Measurements from ENCODE around the gene SPAG6.
"Not testable (repeated sequence)": the region's sequence is repeated elsewhere in the genome, so short reads cannot be mapped to it uniquely, and the experiment has no call there.

Gene SPAG6

DNA sequence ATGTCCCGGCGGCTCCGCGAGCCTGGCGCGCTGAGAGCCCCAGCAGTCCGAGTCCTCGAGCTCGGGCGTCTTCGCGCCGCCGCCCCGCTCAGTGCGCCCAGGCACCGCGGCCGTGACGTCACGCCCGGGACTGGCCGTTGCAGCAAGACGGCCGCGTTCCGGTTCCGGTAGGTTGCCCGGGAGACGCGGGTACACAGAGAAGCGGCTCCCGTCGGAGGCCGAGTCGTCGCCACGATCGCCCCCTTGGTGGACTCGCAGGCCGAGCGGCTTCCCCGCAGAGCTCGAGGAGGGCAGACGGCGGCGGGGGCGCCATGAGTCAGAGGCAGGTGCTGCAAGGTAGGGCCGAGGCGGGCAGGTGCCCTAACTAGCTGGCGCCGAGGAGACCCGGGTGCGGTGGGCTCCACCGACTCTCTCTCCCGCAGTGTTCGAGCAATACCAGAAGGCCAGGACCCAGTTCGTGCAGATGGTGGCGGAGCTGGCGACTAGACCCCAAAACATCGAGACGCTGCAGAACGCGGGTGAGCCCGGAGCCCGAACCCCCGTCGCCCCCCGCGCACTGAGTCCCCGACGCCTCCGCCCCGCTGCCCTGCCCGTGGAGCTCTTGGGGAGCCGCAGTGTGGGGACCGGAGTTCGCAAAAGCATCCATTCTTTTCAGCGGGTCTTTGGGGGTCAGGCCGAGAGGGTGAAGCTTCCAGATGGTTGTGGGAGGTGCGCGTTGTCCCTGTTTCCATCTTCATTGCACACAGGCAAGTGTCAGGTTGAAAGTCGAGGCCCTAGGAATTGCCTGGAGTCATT lies at the start of gene SPAG6:
TSS of gene SPAG6 (plus strand) at position 196 of the 795 bp plus-strand sequence. CDS start at position 312, 116 bp downstream.
- DNase-seq (ENCODE audit: low read depth in 2 of 2), result peak; percentile 42 to 49

DNA sequence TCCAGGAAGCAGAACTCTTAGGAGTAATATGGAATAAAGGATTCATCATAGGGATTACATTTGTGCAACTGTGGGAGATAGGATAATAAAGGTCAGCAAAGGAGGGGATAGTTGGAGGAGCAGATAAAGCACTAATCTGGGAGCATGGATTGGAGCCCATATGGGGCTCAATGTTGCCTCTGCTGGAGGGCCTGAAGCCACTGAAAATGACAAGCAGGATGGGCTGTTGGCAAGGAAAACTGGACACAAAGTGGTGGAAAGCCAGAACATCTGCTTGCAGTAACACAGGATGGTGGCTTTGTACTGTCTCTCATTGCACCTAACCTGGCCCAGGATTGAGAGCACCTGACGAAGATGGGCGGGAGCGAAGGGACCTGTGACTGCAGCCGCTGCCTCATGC lies 44.1 kb upstream of the SPAG6 start:
- no peak for DNase-seq (ENCODE audit: low read depth in 2 of 2)

DNA sequence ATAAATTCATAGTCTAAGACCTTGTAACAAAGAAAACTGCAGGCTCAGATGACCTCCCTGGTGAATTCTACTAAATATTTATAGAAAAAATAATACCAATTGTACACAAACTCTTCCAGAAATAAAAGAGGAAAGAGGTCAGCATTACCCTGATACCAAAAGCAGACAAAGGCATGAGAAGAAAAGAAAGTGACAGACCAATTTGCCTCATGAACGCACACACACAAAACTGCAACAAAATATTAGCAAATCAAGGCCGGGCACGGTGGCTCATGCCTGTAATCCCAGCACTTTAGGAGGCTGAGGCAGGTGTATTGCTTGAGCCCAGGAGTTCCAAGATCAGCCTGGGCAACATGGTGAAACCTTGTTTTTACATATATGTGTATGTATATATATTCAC lies 41.8 kb upstream of the SPAG6 start:
- DNase-seq (ENCODE audit: low read depth in 2 of 2), result no peak

DNA sequence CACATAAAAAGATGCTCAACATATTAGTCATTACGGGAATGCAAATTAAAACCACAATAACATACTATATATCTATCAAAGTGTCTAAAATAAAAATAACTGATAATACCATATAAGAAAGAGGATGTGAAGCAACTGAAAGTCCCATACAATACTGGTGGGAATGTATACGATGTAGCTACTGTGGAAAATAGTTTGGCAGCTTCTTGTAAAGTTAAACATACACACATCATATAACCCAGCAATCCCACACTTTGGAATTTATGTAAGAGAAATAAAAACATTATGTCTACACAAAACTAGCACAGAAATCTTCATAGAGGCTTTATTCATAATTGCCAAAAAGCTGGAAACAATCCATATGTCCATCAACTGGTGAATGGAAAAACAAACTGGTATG lies 39.6 kb upstream of the SPAG6 start:
- DNase-seq (ENCODE audit: low read depth in 2 of 2), result no peak

DNA sequence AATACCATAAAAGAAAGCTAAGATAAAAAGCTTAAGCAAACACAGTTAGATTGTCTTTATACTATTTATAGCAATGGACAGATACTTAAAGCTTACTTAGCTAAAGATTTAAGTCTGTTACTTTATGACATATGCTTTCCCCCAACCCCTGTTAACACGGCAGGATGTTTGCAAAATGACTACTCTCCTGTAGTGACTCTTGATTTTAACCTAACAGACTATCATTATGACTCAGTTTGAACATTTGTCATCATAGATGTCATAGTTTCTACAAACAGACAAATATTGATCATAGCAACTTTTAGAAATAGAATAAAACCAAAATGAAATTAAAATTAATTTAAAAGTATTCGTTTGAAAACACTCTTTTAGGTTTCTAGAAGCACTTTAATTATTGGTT lies 36.9 kb upstream of the SPAG6 start:
- no peak for DNase-seq (ENCODE audit: low read depth in 2 of 2)

DNA sequence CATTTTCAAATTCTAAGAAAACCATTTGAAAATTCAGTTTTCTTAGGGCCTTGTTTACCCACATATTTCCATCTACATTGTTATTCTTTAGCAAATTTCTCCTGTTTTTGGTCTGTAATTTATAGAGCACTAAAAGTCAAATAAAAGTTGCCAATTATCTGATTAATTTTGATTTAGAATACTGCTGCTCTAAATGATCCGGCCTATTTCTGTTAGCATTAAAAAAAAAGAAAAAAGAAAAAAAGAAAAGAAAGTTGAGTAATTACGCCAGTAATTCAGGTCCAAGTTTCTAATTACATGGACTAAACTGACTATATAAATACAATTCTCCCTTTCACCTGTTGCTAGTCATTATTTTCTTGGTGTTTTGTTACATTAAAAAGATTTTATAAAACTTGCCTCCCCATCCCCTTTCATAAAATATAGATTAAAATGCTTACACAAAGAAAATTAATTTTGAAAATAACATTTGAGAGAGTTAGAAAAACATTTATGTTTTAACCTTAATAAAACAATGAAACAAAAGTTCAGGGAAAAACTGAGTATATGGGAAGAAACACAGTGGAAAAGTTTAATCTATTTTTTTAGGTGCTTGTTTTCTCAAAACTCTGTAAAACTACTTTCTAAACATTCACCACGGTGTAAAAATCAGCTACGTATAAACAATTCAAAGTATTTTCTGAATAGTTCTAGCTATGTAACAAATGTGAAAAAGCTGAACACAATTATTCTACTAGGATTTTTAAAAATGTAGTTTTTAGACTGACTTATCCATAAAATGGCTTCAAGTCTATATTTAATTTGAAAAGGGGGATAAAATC lies 35.9 kb upstream of the SPAG6 start:
- DNase-seq (ENCODE audit: low read depth in 2 of 2), result no peak

DNA sequence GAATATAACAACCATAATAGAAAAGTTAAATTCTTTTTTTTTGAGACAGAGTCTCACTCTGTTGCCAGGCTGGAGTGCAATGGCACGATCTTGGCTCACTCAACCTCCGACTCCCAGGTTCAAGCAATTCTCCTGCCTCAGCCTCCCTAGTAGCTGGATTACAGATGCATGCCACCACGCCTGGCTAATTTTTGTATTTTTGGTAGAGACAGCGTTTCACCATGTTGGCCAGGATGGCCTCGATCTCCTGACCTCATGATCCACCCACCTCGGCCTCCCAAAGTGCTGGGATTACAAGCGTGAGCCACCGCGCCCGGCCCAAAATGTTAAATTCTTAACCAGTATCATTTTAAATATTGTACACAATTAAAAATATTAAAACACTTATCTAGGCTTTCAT lies 35.3 kb upstream of the SPAG6 start:
- not testable (repeated sequence) for DNase-seq (ENCODE audit: low read depth in 2 of 2)

DNA sequence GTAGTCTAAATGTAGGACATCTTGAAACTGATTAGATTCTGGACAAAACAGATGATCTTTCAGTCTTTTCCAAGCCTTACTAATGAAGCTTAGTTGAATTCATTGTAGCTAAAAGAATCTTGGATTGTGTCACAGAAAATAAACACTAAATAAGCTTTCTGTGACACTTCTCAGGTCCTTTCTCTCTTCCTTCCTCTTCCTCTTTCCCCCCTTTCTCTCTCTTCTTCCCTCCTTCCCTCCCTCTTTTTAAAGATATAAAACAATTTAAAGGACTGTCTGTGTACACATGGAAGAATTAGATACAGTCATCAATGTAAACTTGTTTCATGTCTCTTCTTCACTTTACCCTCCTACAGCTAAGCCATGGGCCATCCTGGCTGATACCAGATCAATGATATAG lies 34.4 kb upstream of the SPAG6 start:
- DNase-seq (ENCODE audit: low read depth in 2 of 2), result no peak

DNA sequence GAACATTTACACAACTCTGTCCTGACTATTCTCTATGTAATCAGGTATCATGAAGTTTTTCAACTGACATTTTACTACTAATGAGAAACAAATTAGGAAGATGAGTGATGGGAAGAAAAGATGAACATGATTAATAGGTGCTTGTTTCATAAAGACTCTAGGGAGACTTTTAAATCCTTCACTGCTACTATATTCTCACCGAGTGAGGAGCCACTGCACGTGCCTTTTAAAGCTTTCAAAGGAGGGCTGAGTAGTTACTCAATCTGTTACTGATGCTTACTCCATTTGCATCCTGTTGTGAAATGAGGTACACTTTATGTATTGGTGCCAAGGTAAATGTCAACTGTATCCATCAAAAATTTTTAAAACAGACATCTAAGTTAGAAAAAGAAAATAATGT lies 30.4 kb upstream of the SPAG6 start:
- DNase-seq (ENCODE audit: low read depth in 2 of 2), result no peak

DNA sequence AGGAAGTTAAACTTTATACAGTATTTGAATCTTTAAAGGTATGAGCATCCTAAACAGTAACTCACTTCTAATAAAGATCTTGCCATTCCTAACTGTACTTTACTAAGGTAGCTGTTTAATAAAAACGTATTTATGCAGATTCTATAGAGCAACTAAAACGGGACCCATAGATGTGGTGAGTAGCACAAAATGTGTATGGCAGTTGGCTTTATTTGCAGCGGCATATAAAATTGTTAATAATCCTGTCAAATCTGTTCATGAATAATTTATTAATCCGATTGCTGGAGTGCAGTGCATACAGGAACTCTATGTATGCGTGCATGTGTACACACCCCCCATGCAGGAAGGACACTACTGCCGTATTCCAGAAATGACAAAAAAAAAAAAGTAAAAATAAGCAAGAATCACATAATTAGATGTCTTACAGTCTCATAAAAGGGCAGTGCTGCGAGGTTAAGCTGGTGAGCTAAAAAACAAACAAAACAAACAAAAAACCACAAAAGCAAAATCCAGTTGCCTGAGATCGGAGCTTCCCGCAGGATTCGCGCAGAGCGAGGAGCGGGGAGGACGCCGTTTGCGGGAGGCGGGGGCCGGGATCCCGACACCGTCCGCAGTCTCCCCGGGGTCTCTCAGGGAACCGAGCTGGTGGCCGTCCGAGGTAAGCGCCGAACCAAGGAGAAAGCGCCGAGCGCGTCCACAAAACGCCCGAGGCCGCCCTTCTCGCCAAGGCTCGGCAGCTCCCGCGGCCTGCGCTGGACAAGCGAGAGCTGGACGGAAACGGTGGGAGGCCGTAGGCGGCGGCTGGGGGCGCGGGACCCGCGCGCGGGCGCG lies 29.6 kb upstream of the SPAG6 start:
- no peak for DNase-seq (ENCODE audit: low read depth in 2 of 2)

DNA sequence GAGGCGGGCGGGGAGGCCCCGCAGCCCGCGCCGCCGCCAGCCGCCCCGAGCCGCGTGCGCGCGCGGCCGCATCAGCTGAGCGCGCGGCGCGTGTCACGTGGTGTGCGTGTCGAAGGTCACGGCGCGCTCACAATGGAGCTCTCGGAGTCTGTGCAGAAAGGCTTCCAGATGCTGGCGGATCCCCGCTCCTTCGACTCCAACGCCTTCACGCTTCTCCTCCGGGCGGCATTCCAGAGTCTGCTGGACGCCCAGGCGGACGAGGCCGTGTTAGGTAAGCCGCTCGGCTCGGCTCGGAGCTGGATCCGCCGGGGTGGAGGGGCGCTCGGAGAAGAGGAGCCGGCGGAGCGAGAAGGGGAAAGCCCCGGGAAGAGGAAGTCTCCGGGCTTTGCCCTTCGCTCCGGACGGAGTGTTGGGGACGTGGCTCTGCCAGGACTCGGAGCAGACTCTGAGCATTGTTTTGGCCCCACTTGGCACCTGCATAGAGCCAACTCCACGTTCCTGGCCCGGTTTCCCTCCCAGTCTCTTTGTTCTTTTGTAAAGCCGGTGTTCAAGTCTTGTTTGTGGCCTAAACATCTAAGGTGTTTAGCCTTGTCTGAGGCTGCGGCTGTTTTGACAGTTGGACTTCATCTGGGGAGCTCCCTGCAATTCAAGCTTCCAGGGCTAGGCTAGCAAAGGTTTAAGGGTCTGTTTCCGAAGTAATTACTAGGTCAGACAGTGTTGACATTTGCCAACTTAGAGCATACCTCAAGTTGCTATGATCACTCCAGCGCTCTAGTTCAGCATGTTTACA lies 28.8 kb upstream of the SPAG6 start, which contains the start of gene COMMD3:
TSS of gene COMMD3 (plus strand) at position 103 of the 790 bp plus-strand sequence. CDS start at position 133, 30 bp downstream.
- peak; percentile 66 to 70 for DNase-seq (ENCODE audit: low read depth in 2 of 2)

DNA sequence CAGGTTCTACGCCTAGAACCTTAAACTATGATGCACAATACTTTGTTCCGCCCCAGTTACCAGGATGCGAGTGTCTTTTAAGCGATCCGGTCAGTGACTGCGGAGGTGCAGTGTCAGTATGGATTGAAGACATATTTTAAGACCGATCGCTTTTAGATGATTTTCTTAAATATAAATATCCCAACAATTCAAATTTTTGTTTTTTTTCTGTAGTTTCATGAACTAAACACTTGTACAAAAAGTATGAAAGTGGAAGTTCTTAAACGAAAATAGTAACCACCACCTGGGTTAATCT lies 28.3 kb upstream of the SPAG6 start:
- DNase-seq (ENCODE audit: low read depth in 2 of 2), result no peak

DNA sequence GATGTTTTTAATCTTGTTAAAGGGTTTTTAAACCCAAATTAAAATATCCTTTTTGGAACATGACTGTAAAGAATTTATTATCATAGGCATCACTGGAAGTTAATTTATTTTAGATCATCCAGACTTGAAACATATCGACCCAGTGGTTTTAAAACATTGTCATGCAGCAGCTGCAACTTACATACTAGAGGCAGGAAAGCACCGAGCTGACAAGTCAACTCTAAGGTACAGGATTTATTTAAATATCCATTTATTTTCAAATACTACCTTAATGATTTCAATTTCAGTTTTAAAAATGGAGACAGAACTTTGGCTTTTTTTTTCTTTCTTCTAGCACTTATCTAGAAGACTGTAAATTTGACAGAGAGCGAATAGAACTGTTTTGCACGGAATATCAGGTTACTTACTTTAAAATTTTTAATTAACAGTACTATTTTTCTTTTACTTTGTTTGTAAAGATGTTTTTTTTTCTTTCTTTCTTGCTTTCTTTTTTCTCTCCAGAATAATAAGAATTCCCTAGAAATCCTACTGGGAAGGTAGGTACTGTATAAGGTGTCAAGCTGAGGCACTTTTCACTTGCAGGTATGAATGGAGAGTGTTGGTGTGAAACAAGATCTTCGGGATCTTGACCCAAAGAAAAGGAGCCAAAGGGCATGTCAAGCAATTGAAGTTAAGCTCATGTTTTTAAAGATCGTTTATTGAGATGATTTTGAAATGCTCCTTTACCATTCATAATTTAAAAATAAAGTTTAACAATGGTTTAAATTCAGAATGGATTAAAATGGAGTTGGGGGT lies 27.3 kb upstream of the SPAG6 start:
- DNase-seq (ENCODE audit: low read depth in 2 of 2), result no peak

DNA sequence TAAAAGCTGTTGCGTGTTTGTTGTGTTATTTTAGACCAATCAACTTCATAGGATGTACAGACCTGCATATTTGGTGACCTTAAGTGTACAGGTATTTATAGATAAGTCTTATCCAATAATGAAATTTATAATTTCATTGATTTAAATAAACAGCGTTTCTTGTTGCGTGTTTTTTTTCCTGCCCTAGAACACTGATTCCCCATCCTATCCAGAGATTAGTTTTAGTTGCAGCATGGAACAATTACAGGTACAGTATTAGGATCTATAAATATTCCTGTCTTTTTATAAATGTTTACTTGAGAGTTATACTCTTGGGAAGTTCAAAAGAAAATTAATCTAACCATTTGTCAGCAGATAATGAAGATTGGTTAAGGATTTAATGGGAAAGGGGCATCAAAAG lies 26.5 kb upstream of the SPAG6 start:
- DNase-seq (ENCODE audit: low read depth in 2 of 2), result no peak

DNA sequence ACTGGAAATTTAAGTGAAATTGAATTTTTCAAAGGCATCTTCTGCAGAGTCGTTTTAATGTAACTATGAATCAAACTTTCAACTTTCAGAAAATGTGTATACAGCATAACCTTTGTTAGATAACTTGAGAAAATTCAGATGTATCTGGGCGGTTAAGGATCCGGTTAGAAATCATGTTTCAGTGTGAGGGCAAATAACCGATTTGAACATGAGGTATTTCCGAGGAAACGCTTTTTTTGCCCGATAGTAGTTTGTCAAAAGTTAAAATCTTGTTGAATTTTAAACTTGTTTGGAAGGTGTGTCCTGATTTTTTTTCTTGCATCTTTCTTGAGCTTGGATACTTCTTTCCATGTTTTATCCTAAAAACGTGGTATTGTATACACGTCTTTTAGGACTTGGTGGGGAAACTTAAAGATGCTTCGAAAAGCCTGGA lies 25.7 kb upstream of the SPAG6 start:
- no peak for DNase-seq (ENCODE audit: low read depth in 2 of 2)

DNA sequence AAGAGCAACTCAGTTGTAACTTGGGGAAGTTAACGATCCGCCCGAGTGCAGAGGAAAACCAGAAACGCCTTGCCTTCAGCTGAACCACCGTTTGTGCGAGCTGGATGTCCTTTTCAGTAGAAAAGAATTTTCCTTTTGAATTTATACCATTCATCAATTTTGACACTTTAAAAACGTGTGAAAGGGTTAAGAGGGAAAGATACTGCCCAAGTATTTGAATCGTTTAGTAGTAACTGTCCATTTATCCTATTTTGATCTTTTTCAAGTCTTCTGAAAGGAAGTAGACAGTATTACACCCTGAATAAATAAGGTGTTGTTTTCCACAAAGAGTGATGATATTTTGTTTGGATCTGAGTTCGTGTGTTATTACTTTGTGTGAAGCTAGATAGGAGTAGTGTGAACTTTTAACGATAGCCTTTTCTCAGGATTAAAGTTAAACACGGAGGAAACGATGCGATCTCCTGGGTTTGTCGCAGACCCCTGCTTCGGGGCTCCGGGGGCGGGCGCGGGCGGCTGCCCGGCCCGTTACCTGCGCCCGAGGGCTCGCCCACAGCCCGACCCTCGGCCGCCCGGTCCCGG lies 25.2 kb upstream of the SPAG6 start:
- DNase-seq (ENCODE audit: low read depth in 2 of 2), result no peak

DNA sequence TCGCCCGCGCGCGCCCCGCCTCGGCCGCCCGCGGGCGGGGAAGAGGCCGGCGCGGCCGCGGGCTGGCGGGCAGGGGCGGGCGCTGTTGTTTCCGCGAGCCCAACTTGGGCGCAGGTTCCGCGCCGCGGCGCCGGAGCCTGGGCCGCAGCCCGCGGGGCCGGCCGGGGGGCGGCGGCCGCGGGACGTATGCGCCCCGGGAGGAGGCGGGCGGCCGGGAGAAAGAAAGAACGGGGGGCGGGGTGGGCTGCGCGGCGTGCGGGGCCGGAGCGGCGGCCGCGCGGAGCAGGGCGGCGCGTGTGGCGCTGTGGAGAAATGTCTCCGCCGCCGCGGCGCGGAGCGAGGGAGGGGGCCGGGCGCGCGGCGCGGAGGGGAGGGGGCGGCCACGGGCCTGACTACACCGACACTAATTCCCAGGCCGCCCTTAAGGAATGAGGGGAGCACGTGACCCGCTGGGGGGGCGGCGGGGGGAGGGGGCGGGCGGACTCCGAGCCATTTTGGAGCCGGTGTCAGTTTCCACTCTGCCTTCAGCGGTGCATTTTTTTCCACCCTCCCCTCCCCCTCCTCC lies 24.6 kb upstream of the SPAG6 start, which contains the start of gene BMI1:
TSS of gene BMI1 (plus strand) at position 509 of the 565 bp plus-strand sequence. CDS start 5,351 bp downstream, outside the sequence.
- DNase-seq (ENCODE audit: low read depth in 2 of 2), result peak in 1 of 2 donors; percentile 39

DNA sequence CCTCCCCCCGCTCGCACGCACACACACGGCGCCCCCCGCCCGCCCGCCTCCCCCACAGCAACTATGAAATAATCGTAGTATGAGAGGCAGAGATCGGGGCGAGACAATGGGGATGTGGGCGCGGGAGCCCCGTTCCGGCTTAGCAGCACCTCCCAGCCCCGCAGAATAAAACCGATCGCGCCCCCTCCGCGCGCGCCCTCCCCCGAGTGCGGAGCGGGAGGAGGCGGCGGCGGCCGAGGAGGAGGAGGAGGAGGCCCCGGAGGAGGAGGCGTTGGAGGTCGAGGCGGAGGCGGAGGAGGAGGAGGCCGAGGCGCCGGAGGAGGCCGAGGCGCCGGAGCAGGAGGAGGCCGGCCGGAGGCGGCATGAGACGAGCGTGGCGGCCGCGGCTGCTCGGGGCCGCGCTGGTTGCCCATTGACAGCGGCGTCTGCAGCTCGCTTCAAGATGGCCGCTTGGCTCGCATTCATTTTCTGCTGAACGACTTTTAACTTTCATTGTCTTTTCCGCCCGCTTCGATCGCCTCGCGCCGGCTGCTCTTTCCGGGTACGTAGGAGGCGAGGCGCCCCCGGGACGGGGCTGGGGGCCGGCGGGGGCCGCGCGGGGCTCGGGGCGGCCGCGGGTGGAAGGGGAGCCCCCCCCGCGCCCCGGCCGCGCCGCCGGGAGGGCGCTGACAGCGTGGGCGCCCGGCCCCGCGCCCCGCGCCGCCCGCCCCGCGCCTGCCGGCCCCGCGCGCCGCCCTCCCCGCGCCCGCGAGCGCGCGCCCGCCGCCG lies 24.0 kb upstream of the SPAG6 start:
- peak in 1 of 2 donors; percentile 38 for DNase-seq (ENCODE audit: low read depth in 2 of 2)

Data from stimulated activated CD8-positive, alpha-beta memory T cell treated with anti-CD3 and anti-CD28 coated beads, Interleukin-2, amount 100 ng/mL, for 48 hours (primary cell).